ENCODE data around the gene LTA4H.

- TF ChIP-seq POLR2A (IDR thresholded peaks at IDR 0.05; ENCODE audit: low read depth, low read length), result no peak
- TF ChIP-seq POLR2AphosphoS5 (IDR thresholded peaks at IDR 0.05; ENCODE audit: low read depth, low read length), result no peak
Observed at GRCh38 chr12:96029826-96030225, 5.6 kb downstream of the LTA4H start.

All from GM12892 (cell line).